SU-DHL-6 (cell line): Measurements from ENCODE around the gene PTPRA.

ENCODE experiments used
- H2AFZ ChIP-seq: fragments of 200-600 bp; sonication (generic); 2 replicates; pipeline ENCODE4 v1.6.1; 2014; ENCODE audit warnings: low read depth, mild to moderate bottlenecking, moderate library complexity, mixed read lengths, antibody characterized with exemption, low read length; ENCODE audit not compliant: severe bottlenecking
- H3F3A ChIP-seq: fragments of 200-600 bp; shearing (Covaris generic); 2 replicates; pipeline ENCODE4 v1.6.0; 2016; ENCODE audit warnings: antibody characterized with exemption, mild to moderate bottlenecking; ENCODE audit not compliant: insufficient read depth
- H3K27ac ChIP-seq: fragments of 200-600 bp; sonication (generic); 2 replicates; pipeline ENCODE4 v1.5.1; 2016; ENCODE audit warnings: low read depth, mild to moderate bottlenecking, low read length, moderate library complexity, mixed read lengths
- H3K27me3 ChIP-seq: fragments of 200-600 bp; sonication (generic), shearing (Covaris generic); 2 replicates; pipeline ENCODE4 v1.6.0; 2014; ENCODE audit warnings: mild to moderate bottlenecking, low read length
- H3K36me3 ChIP-seq: fragments of 200-600 bp; sonication (generic); 2 replicates; pipeline ENCODE4 v1.6.1; 2014; ENCODE audit warnings: mild to moderate bottlenecking, low read length, mixed read lengths
- H3K4me2 ChIP-seq: fragments of 300-600, 200-600 bp; shearing (Covaris generic), sonication (generic); 2 replicates; pipeline ENCODE4 v1.6.0; 2014; ENCODE audit warnings: low read length, low read depth, mild to moderate bottlenecking; ENCODE audit not compliant: poor library complexity, severe bottlenecking
- H3K4me3 ChIP-seq: fragments of 200-600 bp; sonication (generic); 2 replicates; pipeline ENCODE4 v1.5.1; 2014; ENCODE audit warnings: antibody characterized with exemption, low read length, mild to moderate bottlenecking, mixed read lengths; ENCODE audit not compliant: insufficient read depth, poor library complexity, severe bottlenecking
- H3K79me2 ChIP-seq: fragments of 200-600 bp; sonication (generic); 2 replicates; pipeline ENCODE4 v1.6.1; 2014; ENCODE audit warnings: mild to moderate bottlenecking, low read length, moderate library complexity; ENCODE audit not compliant: insufficient read depth
- H3K9ac ChIP-seq: fragments of 200-600 bp; sonication (generic); 2 replicates; pipeline ENCODE4 v1.7.0; 2014; ENCODE audit warnings: mild to moderate bottlenecking, low read length
- H3K9me2 ChIP-seq: fragments of 200-600 bp; sonication (generic); replicated peaks from 2 replicates; pipeline ENCODE4 v1.6.1; 2014; ENCODE audit warnings: low read length; ENCODE audit not compliant: insufficient read depth
- H3K9me3 ChIP-seq: fragments of 200-600 bp; sonication (generic); 2 replicates; pipeline ENCODE4 v1.6.1; 2014; ENCODE audit warnings: low read length, mixed read lengths; ENCODE audit not compliant: insufficient read depth
- H4K20me1 ChIP-seq: fragments of 200-600 bp; sonication (generic); 2 replicates; pipeline ENCODE4 v1.6.1; 2014; ENCODE audit warnings: low read depth, mild to moderate bottlenecking, antibody characterized with exemption, low read length, moderate library complexity, mixed read lengths
- EZH2phosphoT487 ChIP-seq: fragments of 200-600 bp; sonication (generic), shearing (Covaris generic); conservative IDR thresholded peaks from 2 replicates; pipeline ENCODE4 v1.6.1; 2018; ENCODE audit warnings: mild to moderate bottlenecking, antibody characterized with exemption, low read length, moderate library complexity, mixed read lengths
- TF ChIP-seq, protein P1 (sequence below): fragments of 200-600 bp; sonication (generic); IDR thresholded peaks from one replicate; pipeline ENCODE4 v1.5.1; 2017; ENCODE audit warnings: antibody characterized with exemption, mild to moderate bottlenecking, low read length, moderate library complexity; ENCODE audit not compliant: insufficient read depth, poor library complexity, severe bottlenecking

Gene PTPRA

DNA sequence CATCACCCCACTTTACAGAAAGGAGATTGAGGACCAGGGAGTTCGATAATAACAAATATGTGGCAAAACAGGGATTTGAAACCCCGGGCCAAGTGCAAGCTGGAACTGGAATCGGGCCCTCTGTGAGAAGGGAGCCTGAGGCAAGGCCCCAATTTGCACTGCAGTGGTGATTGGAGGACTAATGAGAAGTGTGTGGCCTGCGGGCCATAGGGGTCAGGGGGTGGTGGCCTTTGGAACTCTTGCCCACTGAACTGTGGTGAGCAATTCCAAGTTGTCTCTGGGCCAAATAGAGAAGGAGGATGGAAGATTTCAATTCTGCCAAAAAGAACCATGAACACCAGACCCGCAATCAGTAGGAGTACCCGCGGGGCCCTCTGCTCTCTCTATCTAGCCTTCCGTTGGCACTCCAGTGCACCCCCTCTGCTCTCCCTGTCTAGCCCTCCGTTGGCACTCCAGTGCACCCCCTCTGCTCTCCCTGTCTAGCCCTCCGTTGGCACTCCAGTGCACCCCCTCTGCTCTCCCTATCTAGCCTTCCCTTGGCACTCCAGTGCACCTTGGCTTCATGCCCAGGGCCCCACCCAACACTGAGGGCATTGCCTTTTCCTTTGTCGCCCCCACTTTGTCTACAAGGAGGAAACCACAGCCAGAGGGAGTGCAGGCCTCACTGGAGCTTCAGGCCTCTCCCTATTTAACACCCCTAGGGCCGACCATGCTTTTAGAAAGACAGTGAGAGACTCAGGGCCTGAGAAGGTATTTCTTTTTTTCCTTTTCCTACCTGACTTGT, 6.0 kb upstream of the PTPRA start:
- H3K9me3 ChIP-seq = no peaks in the 10 kb centered on the region
- no peak overlapping the region for H3K27ac ChIP-seq
- no peak overlapping the region for H2AFZ ChIP-seq
- TF ChIP-seq, protein P1, sequence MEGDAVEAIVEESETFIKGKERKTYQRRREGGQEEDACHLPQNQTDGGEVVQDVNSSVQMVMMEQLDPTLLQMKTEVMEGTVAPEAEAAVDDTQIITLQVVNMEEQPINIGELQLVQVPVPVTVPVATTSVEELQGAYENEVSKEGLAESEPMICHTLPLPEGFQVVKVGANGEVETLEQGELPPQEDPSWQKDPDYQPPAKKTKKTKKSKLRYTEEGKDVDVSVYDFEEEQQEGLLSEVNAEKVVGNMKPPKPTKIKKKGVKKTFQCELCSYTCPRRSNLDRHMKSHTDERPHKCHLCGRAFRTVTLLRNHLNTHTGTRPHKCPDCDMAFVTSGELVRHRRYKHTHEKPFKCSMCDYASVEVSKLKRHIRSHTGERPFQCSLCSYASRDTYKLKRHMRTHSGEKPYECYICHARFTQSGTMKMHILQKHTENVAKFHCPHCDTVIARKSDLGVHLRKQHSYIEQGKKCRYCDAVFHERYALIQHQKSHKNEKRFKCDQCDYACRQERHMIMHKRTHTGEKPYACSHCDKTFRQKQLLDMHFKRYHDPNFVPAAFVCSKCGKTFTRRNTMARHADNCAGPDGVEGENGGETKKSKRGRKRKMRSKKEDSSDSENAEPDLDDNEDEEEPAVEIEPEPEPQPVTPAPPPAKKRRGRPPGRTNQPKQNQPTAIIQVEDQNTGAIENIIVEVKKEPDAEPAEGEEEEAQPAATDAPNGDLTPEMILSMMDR = no peak
- no peak for TF ChIP-seq EZH2phosphoT487
- H3K79me2 ChIP-seq = no peaks in the 10 kb centered on the region
- no peaks in the 10 kb centered on the region for H3K36me3 ChIP-seq
- H3K4me2 ChIP-seq = no peak overlapping the region
- no peaks in the 10 kb centered on the region for H3K27me3 ChIP-seq
- 0 out of 2 replicates have a peak, but pooled peaks cover 6% of the 10 kb centered on the region for H3F3A ChIP-seq
- H3K4me3 ChIP-seq = no peak overlapping the region
- no peak overlapping the region for H3K9ac ChIP-seq
- H3K9me2 ChIP-seq = no peaks in the 10 kb centered on the region
- H4K20me1 ChIP-seq = no peaks in the 10 kb centered on the region

DNA sequence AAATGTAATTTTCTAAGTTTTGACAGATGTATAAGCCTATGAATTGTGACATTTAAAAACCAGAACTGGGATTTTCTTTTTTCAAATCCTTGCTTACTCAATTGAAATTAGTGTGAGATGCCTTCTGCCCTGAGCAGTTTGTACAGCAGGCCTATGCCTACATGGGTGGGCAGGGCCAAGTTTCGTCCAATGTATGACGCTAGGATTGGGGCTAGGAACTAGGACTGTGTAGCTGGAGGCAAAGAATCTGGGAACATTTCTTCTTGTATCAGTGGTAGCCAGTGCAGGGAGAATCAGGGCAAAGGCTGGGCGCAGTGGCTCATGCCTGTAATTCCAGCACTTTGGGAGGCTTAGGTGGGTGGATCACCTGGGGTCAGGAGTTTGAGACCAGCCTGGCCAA, 3.9 kb upstream of the PTPRA start:
- Histone ChIP-seq H3F3A (0 out of 2 replicates have a peak, but pooled peaks cover 10% of the 10 kb centered on the region), H3K4me2 (no peak overlapping the region), H3K27me3 (no peaks in the 10 kb centered on the region), H3K27ac (no peak overlapping the region), H3K4me3 (no peak overlapping the region), H4K20me1 (no peaks in the 10 kb centered on the region), H3K79me2 (peaks cover 8% of the 10 kb centered on the region), H2AFZ (no peak overlapping the region), H3K9me2 (no peaks in the 10 kb centered on the region), H3K9me3 (no peaks in the 10 kb centered on the region), H3K9ac (no peak overlapping the region), H3K36me3 (no peaks in the 10 kb centered on the region)
- TF ChIP-seq EZH2phosphoT487 = no peak
- TF ChIP-seq, protein P1 = no peak

DNA sequence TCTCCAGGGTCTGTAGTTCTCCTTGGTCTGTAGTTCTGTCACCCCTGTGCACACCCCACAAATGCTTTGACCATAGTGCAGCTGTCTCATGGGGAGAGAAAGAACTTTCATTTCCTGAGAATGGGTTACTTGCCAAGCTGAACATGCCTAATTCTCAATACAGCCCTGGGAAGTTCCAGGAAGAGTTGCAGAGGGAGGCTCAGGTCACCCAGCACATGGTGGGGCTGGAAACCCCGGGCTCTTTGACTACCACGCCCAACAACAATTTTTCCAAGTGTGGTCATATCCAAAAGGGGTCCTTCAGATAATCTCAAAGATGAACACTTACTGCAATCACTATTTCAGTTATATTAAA, 2.2 kb upstream of the PTPRA start:
- TF ChIP-seq, protein P1 = no peak
- no peak for TF ChIP-seq EZH2phosphoT487
- H3K79me2 ChIP-seq = peaks cover 25% of the 10 kb centered on the region
- H4K20me1 ChIP-seq = no peaks in the 10 kb centered on the region
- no peak overlapping the region for H3K4me2 ChIP-seq
- no peak overlapping the region for H2AFZ ChIP-seq
- H3K4me3 ChIP-seq = no peak overlapping the region
- no peaks in the 10 kb centered on the region for H3K36me3 ChIP-seq
- H3F3A ChIP-seq = 0 out of 2 replicates have a peak, but pooled peaks cover 11% of the 10 kb centered on the region
- H3K9me3 ChIP-seq = no peaks in the 10 kb centered on the region
- no peaks in the 10 kb centered on the region for H3K9me2 ChIP-seq
- no peak overlapping the region for H3K9ac ChIP-seq
- no peaks in the 10 kb centered on the region for H3K27me3 ChIP-seq
- H3K27ac ChIP-seq = no peak overlapping the region
